IPS-15b (cell line): ENCODE data around the gene SLC51A.
"Not testable (repeated sequence)": the region's sequence is repeated elsewhere in the genome, so short reads cannot be mapped to it uniquely, and the experiment has no call there.

Source experiments
- H3K27me3 ChIP-seq: one replicate; pipeline ENCODE4 v1.6.1; 2013; ENCODE audit warnings: low read length; ENCODE audit not compliant: control insufficient read depth, insufficient read depth
- H3K36me3 ChIP-seq: one replicate; pipeline ENCODE4 v1.6.1; 2013; ENCODE audit warnings: low read length; ENCODE audit not compliant: control insufficient read depth, insufficient read depth
- H3K4me1 ChIP-seq: one replicate; pipeline ENCODE4 v1.6.1; 2013; ENCODE audit warnings: mild to moderate bottlenecking, low read length; ENCODE audit not compliant: control insufficient read depth, insufficient read depth
- H3K4me3 ChIP-seq: one replicate; pipeline ENCODE4 v1.5.1; 2013; ENCODE audit warnings: low read depth, low read length
- H3K9ac ChIP-seq: one replicate; pipeline ENCODE4 v1.6.1; 2013; ENCODE audit warnings: low read depth, mild to moderate bottlenecking, low read length
- H3K9me3 ChIP-seq: one replicate; pipeline ENCODE4 v1.6.1; 2013; ENCODE audit warnings: mild to moderate bottlenecking, low read length; ENCODE audit not compliant: control insufficient read depth, insufficient read depth

The SLC51A gene

DNA sequence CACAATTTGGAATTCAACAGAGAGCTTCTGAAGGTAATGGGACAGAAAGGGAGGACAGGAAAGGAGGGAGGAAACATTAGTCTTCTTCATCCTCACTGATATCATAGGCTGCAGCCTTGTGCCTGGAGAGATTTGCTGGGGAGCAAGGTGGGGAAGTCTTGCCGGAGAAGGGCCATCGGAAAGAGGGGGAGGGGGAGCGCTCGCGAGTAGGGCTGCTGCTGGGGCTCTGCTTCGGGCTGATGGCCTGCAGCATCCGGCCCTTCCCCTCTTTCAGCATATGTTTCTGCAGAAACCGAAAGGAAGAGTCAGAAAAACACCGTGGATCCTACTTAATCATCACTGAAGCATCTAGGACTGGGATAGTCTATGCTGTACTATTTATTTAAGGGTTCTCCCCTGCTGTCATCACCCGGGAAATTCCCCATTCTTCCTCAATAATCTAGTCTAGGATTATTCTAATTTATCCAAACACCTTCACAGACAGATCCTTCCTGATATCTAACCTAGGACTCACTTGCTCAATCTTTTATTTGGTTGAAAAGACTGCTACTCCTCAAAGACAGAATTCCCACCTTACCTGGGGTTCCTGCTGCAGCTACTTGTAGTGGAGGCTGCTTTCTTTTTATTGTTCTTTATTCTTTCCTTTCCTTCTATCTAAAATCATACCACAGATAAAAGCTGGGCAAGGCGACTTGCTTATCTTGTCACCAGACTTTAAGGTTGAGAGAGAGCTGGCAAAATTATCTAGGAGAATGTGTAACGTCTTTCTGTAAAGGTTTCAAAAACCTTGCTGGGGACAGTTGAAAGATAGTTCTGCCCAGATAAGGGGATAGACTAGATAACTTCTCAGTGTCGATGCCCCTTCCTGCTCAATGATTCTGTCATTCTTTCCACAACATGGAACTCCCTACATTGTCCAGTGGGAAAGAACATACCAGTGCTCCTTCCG is 22.6 kb downstream of the SLC51A start:
- Histone ChIP-seq H3K4me3 (no peak overlapping the region), H3K36me3 (peaks cover 10% of the 10 kb centered on the region), H3K9me3 (no peaks in the 10 kb centered on the region), H3K4me1 (no peaks in the 10 kb centered on the region), H3K27me3 (no peaks in the 10 kb centered on the region), H3K9ac (no peak overlapping the region)

DNA sequence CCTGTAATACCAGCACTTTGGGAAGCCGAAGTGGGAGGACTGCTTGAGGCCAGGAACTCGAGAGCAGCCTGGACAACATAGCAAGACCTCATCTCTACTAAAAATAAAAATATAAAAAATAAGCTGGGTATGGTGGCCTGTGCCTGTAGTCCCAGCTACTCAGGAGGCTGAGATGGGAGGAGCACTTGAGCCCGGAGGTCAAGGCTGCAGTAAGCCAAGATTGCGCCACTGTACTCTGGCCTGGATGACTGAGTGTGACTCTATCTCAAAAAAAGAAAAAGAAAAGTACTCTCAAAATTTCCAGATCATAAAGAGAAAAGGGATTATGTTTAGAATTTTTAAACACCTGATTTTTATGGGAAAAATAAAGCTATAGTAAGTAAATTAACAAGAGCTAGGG is 24.1 kb downstream of the SLC51A start:
- Histone ChIP-seq H3K36me3 (peaks cover 16% of the 10 kb centered on the region), H3K4me1 (no peaks in the 10 kb centered on the region), H3K4me3 (no peak overlapping the region), H3K27me3 (no peaks in the 10 kb centered on the region), H3K9ac (no peak overlapping the region), H3K9me3 (no peaks in the 10 kb centered on the region)

DNA sequence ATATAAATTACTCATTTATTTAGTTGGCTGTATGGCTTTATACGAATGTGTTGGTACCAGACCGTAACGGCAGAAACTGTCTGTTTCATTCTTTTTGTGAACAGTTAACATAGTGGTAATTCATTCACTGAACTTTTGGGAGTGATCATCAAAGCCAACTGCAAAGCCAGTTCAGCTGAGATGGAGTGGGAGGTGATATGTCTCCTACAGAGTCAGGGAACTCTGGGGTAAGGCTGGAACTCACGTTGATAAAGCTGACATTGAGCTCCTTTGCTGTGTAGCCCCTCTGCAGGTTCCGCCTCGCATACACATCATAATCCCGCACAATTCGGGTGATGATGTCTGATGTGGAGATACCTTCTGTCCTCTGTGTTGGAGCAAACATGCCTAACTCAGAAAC is 25.4 kb downstream of the SLC51A start:
- Histone ChIP-seq H3K27me3 (no peaks in the 10 kb centered on the region), H3K9me3 (no peaks in the 10 kb centered on the region), H3K4me3 (no peak overlapping the region), H3K4me1 (no peaks in the 10 kb centered on the region), H3K36me3 (peaks cover 20% of the 10 kb centered on the region), H3K9ac (no peak overlapping the region)

DNA sequence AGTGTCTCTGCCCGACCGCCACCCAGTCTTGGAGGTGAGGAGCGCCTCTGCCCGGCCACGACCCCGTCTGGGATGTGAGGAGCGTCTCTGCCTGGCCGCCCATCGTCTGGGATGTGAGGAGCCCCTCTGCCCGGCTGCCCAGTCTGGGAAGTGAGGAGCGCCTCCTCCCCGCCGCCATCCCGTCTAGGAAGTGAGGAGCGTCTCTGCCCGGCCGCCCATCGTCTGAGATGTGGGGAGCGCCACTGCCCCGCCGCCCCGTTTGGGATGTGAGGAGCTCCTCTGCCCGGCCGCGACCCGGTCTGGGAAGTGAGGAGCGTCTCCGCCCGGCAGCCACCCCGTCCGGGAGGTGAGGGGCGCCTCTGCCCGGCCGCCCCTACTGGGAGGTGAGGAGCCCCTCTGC is 27.8 kb downstream of the SLC51A start:
- H3K4me3 ChIP-seq, H3K9me3 ChIP-seq, H3K4me1 ChIP-seq, H3K27me3 ChIP-seq, H3K9ac ChIP-seq: not testable (repeated sequence)
- H3K36me3 ChIP-seq = peaks cover 20% of the 10 kb centered on the region

DNA sequence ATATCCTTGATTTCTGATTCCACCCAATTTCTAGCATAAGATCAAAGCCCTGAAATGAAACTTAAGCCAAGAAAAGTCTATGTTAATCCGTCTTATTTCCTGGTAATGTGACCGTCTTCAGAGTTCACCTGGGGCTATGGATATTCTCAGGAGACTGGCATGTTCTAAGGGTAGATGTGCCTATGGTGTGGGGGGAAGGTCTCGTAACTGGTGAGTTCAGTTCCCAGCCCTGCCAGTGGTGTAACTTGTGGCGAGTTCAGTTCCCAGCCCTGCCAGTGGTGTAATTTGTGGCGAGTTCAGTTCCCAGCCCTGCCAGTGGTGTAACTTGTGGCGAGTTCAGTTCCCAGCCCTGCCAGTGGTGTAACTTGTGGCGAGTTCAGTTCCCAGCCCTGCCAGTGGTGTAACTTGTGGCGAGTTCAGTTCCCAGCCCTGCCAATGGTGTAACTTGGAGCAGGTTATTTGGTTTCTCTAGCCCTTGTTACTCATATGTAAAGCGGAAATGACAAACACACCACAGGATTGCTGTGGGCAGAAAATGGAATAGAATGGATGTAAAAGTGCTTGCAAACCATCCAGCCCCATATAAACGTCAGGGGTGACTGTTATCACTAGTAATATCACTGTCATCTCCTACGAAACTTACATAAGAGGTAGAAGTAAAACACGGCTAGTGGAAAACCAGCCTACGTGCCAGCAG is 30.4 kb downstream of the SLC51A start:
- H3K4me1 ChIP-seq = no peaks in the 10 kb centered on the region
- H3K27me3 ChIP-seq = no peaks in the 10 kb centered on the region
- H3K4me3 ChIP-seq = no peak overlapping the region
- H3K9me3 ChIP-seq = no peaks in the 10 kb centered on the region
- no peak overlapping the region for H3K9ac ChIP-seq
- peaks cover 17% of the 10 kb centered on the region for H3K36me3 ChIP-seq

DNA sequence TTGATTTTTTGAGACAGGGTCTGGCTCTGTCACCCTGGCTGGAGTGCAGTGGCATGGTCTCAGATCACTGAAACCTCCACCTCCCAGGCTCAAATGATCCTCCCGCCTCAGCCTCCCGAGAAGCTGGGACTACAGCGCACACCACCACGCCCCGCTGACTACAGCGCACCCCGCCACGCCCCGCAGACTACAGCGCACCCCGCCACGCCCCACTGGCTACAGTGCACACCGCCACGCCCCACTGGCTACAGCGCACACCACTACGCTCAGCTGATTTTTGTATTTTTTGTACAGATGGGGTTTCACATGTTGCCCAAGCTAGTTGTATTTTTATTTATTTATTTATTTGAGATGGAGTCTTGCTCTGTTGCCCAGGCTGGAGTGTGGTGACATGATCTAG is 35.6 kb downstream of the SLC51A start:
- H3K9ac ChIP-seq = no peak overlapping the region
- no peaks in the 10 kb centered on the region for H3K9me3 ChIP-seq
- H3K36me3 ChIP-seq = peaks cover 6% of the 10 kb centered on the region
- no peak overlapping the region for H3K4me3 ChIP-seq
- no peaks in the 10 kb centered on the region for H3K4me1 ChIP-seq
- H3K27me3 ChIP-seq = no peaks in the 10 kb centered on the region

DNA sequence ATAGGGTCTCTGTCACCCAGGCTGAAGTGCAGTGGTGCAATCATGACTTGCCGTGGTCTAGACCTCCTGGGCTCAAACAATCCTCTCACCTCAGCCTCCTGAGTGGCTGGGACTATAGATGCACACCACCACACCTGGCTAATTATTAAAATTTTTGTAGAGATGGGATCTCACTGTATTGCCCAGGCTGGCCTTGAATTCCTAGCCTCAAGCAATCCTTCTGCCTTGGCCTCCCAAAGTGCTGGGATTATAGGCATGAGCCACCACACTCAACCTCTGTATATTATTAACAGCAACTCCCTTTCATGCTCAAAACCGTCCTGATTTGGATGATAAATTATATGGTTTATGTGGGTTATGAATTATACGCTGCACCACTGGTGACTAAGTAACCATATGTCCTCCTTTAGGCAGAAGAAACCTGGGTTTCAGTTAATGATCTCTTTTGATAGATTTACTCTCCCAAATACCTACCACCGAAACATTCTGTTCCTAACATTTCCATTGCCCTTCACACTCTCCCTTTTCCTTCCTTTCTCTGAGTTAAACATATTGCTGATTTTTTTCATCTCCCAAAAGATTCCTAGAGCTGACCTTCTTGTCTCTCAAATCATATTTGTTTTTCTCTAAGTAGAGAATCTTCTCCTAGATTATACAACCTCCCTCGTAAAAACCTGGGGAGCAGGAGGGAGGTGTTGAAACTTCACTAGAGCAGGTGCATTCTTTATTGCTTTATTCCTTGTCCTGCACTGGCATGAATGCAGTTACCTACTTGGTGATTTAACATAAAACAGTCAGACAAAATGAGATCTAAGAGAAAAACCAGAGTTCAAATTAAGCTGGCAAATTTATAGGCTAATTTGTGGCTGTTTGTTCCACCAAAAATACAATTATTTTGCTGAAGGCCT is 38.3 kb downstream of the SLC51A start:
- Histone ChIP-seq H3K9me3 (no peaks in the 10 kb centered on the region), H3K27me3 (no peaks in the 10 kb centered on the region), H3K36me3 (peaks cover 3% of the 10 kb centered on the region), H3K4me1 (no peaks in the 10 kb centered on the region), H3K4me3 (no peak overlapping the region), H3K9ac (no peak overlapping the region)

DNA sequence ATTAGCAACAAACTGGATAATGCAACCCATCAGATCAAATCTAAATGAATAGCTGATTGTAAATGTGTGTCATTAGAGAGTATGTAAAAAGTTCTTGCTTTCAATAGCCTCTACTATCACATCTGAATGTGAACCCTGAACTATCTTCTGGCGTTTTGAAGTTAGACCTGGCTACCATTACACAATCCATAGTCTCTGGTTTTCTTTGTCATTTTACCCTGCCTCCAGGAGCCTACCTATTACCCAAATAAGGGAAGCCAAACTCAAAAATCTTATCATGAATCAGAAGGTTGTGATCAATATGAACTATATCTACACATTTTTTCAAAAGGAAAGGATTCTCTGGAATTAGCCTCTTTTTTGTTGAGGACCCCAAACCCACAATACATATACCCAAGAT is 39.4 kb downstream of the SLC51A start:
- no peak overlapping the region for H3K4me3 ChIP-seq
- H3K36me3 ChIP-seq = peaks cover 3% of the 10 kb centered on the region
- no peaks in the 10 kb centered on the region for H3K27me3 ChIP-seq
- no peaks in the 10 kb centered on the region for H3K4me1 ChIP-seq
- H3K9me3 ChIP-seq = no peaks in the 10 kb centered on the region
- no peak overlapping the region for H3K9ac ChIP-seq

DNA sequence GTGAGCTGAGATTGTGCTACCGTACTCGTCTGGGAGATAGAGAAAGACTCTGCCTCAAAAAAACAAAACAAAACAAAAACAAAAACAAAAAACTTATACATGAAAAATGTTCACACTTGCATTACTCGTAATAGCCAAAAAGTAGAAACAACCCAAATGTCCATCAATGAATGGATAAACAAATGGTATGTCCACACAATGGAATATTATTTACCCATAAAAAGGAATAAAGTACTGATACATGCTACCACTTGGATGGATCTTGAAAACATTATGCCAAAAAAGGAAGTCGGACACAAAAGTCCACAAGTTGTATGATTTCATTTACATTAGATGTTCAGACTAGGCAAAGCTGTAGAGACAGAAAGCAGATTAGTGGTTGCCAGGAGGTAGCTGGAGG is 44.5 kb downstream of the SLC51A start:
- no peak overlapping the region for H3K9ac ChIP-seq
- H3K36me3 ChIP-seq = peaks cover 1% of the 10 kb centered on the region
- H3K27me3 ChIP-seq = no peaks in the 10 kb centered on the region
- H3K4me3 ChIP-seq = no peak overlapping the region
- H3K4me1 ChIP-seq = peaks cover 5% of the 10 kb centered on the region
- no peaks in the 10 kb centered on the region for H3K9me3 ChIP-seq

DNA sequence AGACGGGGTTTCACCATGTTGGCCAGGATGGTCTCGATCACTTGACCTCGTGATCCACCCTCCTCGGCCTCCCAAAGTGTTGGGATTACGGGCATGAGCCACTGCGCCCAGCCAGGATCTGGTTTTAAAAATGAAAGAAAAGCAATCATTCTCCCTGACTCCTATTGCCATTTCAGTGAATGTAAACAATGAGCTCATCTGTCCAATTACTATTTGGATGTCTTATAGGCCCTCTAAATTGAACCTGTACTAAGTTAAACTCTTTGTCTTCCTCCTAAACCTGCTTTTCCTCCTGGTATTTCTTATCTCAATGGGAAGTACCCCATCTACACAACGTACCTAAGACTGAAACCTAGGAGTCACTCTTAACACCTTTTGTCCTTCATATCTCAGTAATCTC is 47.5 kb downstream of the SLC51A start:
- no peaks in the 10 kb centered on the region for H3K9me3 ChIP-seq
- H3K36me3 ChIP-seq = peaks cover 7% of the 10 kb centered on the region
- H3K27me3 ChIP-seq = no peaks in the 10 kb centered on the region
- no peak overlapping the region for H3K4me3 ChIP-seq
- no peak overlapping the region for H3K9ac ChIP-seq
- peaks cover 8% of the 10 kb centered on the region for H3K4me1 ChIP-seq

DNA sequence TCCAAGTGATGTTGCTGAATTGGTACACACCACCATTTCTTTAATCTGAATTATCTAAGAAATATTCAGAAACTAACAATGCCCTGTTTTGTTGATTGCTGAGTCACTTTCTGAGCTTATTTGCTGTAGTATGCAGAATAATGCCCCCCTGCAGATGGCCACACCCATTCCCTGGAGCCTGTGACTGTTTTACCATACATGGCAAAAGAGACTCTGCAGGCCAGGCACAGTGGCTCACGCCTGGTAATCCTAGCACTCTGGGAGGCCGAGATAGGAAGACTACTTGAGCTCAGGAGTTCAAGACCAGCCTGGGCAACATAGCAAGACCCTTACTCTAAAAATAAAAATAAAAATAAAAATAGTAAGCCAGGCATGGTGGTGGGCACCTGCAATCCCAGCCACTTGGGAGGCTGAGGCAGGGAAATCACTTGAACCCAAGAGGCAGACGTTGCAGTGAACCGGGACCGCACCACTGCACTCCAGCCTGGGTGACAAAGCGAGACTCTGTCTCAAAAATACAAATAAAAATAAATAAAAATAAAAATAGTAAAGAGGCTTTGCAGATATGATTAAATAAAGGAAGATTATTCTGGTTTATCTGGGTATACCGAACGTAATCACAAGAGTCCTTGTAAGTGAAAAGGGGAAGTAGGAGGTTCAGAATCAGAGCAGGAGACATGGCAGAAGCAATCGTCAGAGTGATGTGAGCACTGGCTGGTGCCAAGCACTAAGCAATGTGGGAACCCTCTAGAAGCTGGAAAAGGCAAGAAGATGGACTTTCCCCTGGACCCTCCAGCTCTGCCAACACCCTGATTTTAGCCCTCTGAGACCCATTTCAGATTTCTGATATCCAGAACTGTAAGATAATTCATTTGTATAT is 52.2 kb downstream of the SLC51A start:
- Histone ChIP-seq H3K36me3 (peaks cover 11% of the 10 kb centered on the region), H3K9ac (no peak overlapping the region), H3K9me3 (no peaks in the 10 kb centered on the region), H3K27me3 (no peaks in the 10 kb centered on the region), H3K4me3 (no peak overlapping the region), H3K4me1 (peaks cover 3% of the 10 kb centered on the region)
